ENCODE results near the gene COLEC11.

The COLEC11 gene

GRCh38 chr2:3637692-3638455 lies 43.0 kb downstream of the COLEC11 start:
- DNase-seq (ENCODE audit: low read depth in 2 of 2): no peak

- DNase-seq (ENCODE audit: low read depth in 2 of 2): no peak
Measured at GRCh38 chr2:3638456-3638810, 43.5 kb downstream of the COLEC11 start.

GRCh38 chr2:3639015-3639630 lies 44.2 kb downstream of the COLEC11 start:
- no peak for DNase-seq (ENCODE audit: low read depth in 2 of 2)

- DNase-seq (ENCODE audit: low read depth in 2 of 2): no peak
Measured at GRCh38 chr2:3639653-3640052, 44.7 kb downstream of the COLEC11 start.

- DNase-seq (ENCODE audit: low read depth in 2 of 2): no peak
Measured at GRCh38 chr2:3641181-3641580, 46.3 kb downstream of the COLEC11 start.

- no peak for DNase-seq (ENCODE audit: low read depth in 2 of 2)
Measured at GRCh38 chr2:3641841-3642421, 47.0 kb downstream of the COLEC11 start.

- DNase-seq (ENCODE audit: low read depth in 2 of 2): no peak
Measured at GRCh38 chr2:3642521-3643215, 47.8 kb downstream of the COLEC11 start.

- DNase-seq (ENCODE audit: low read depth in 2 of 2): no peak
Measured at GRCh38 chr2:3643371-3644245, 48.7 kb downstream of the COLEC11 start.

GRCh38 chr2:3644246-3644525 lies 49.3 kb downstream of the COLEC11 start:
- DNase-seq (ENCODE audit: low read depth in 2 of 2): no peak

- DNase-seq (ENCODE audit: low read depth in 2 of 2): no peak
Measured at GRCh38 chr2:3644891-3645605, 50.1 kb downstream of the COLEC11 start.

GRCh38 chr2:3645745-3646389 lies 51.0 kb downstream of the COLEC11 start:
- DNase-seq (ENCODE audit: low read depth in 2 of 2): no peak

GRCh38 chr2:3646446-3646845 lies 51.5 kb downstream of the COLEC11 start:
- DNase-seq (ENCODE audit: low read depth in 2 of 2): no peak

GRCh38 chr2:3647246-3647645 lies 52.3 kb downstream of the COLEC11 start:
- no peak for DNase-seq (ENCODE audit: low read depth in 2 of 2)

GRCh38 chr2:3647831-3648651 lies 53.1 kb downstream of the COLEC11 start:
- DNase-seq (ENCODE audit: low read depth in 2 of 2): no peak

- DNase-seq (ENCODE audit: low read depth in 2 of 2): no peak
Measured at GRCh38 chr2:3648652-3649177, 53.8 kb downstream of the COLEC11 start.

- no peak for DNase-seq (ENCODE audit: low read depth in 2 of 2)
Measured at GRCh38 chr2:3649581-3649980, 54.7 kb downstream of the COLEC11 start.

GRCh38 chr2:3650140-3650920 lies 55.4 kb downstream of the COLEC11 start:
- DNase-seq (ENCODE audit: low read depth in 2 of 2): no peak

GRCh38 chr2:3651691-3652648 lies 57.1 kb downstream of the COLEC11 start:
- no peak for DNase-seq (ENCODE audit: low read depth in 2 of 2)
